Cardiac fibroblast (primary cell): Measurements from ENCODE around the gene PPIB.
A peak's percentile ranks its signal among the peaks of the same experiment; 100 is the strongest.

Source experiments
- DNase-seq, 2 donors: peaks; one replicate each; pipeline versions ENCODE4 v3.0.0 to v3.0.0-alpha.2; 2010; ENCODE audit warnings: low read depth in 2 of 2
- H3K4me3 ChIP-seq, 2 donors: replicated peaks in 1 of 2; 1 replicate in 1 of 2; 2 replicates in 1 of 2; pipeline ENCODE4 v1.5.1; 2011; ENCODE audit warnings: low read depth in 2 of 2, low read length in 2 of 2, mild to moderate bottlenecking in 2 of 2, moderate library complexity in 1 of 2
- CTCF ChIP-seq: IDR thresholded peaks from one replicate; pipeline ENCODE4 v1.5.1; 2011; ENCODE audit warnings: low read depth, mild to moderate bottlenecking, low read length, inconsistent platforms

PPIB gene

DNA sequence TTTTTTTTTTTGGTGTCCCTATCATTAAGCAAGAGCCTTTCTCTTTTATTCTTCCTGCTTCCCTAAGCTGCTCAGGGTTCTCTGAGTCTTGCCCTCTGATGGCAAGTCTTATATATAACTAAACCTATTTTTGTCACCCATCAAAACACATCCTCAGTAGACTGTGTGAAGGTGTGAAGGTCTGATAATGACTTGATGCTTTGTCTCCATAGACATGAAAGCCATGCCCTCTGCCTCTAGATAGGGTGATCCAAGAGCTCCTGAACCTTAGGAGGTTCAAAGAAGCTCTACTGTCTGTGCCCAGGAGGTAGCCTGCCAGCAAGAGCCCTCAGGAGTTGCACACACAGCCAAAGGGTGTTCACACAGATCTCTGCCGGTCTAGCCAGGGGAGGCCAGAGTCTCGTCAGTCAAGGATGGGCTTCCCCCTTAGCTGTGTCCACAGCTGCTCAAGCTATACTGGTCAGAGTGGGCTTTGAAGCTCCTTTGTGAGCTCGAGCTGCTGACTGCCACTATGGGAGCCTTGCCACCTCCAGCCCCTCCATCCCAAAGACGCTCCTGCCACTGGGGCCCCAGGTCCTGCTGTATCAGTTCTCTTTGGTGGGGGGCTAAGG lies 24.4 kb downstream of the PPIB start:
- no peak for DNase-seq
- H3K4me3 ChIP-seq, result no peak overlapping the region
- no peak for TF ChIP-seq CTCF

DNA sequence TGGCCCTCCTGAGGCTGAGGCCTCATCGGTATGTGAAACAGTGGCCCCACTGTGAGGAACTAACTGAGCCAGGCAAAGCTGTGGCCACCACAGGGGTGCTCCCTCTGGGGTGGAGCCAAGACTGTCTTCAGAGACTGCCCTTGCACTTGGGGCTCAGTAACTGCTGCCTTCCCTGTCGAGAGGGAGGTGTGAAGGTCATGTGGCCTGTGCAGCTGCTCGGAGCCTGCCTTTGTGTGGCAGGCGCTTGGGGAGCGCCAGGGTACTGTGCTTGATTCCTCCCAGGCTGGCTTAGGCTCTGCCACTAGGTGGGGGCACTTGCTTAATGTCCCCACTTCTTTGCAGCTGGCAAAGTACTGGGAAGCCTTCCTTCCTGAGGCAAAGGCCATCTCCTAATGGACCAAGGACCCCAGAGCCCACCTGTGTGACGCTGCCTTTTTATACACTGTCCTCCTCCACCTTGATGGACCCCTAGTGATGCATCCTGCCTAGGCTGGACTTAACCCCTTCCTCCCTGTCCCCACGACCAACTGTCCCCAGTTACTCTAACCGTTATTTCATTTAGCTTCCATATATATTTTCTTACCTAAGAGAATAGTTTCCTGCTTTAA lies 25.5 kb downstream of the PPIB start:
- no peak overlapping the region for H3K4me3 ChIP-seq

GRCh38 chr15:64136347-64136746 lies 26.5 kb downstream of the PPIB start:
- no peak overlapping the region for H3K4me3 ChIP-seq
- DNase-seq, result no peak
- no peak for TF ChIP-seq CTCF

More for the DNA sequence above, 25.5 kb downstream of the PPIB start:
- DNase-seq, result no peak
- no peak for TF ChIP-seq CTCF

DNA sequence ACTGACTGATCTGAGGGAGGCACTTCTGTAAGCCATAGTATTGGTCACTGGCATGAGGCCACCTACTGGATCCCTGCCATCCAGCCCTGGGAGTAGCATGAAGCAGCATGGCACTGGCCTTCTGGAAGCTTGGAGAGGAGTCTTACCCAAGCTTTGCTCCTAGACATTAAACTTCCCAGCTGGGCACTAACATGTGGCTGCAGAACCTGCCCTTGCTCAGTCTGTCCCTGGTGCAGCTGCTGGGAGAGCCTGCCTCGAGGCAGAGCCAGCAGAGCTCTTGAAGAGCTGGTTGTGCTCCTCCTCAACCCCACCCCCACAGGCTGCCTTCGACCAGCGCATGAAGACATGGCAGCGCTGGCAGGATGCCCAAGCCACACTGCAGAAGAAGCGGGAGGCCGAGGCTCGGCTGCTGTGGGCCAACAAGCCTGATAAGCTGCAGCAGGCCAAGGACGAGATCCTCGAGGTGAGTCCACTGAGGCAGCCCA lies 28.4 kb downstream of the PPIB start:
- DNase-seq, result peak in 1 of 2 donors; percentile 73
- TF ChIP-seq CTCF, result no peak
- no peak overlapping the region for H3K4me3 ChIP-seq

- DNase-seq, result no peak
- H3K4me3 ChIP-seq, result no peak overlapping the region
- TF ChIP-seq CTCF, result no peak
These were observed 29.0 kb downstream of the PPIB start for GRCh38 chr15:64133623-64134344.

DNA sequence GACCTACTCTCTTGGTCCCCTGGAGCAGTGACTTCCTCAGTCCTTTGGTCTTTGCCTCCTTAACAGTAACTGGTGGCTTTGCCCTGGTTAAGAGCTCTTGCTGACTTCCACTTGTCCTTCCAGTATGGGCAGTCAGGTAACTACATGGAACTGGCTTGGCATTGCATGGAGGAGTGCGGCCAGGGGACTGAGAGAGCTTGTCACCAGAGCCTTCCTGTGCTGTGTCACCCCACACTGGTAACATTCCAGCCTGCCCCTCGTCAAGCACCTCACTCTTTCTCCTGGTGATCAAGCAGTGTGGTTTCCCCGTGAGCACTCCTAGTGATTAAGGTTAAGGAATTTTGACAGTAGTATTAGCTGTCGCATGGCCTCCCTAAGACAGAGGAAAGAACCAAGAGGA lies 30.6 kb downstream of the PPIB start:
- H3K4me3 ChIP-seq, result no peak overlapping the region
- no peak for DNase-seq
- no peak for TF ChIP-seq CTCF
